Testis (tissue), 3 donors: ENCODE measurements around the gene UBE2O. TPM values are rescaled to one million over a fixed set of nuclear protein-coding genes. Genes with fewer than 3 reads are reported as not detected.

Experiments
- DNase-seq: peaks from one replicate; pipeline ENCODE4 v3.0.0-alpha.2; 2019
- H3K27ac ChIP-seq, 2 donors: fragments of 200-600 bp; sonication (generic); one replicate each; pipeline ENCODE4 v1.5.1; 2019
- H3K27me3 ChIP-seq: fragments of 200-600 bp; sonication (generic); one replicate; pipeline ENCODE4 v1.5.1; 2019
- H3K36me3 ChIP-seq: fragments of 200-600 bp; sonication (generic); one replicate; pipeline ENCODE4 v1.5.1; 2017; ENCODE audit warnings: low read depth; ENCODE audit errors: missing control alignments
- H3K4me1 ChIP-seq: fragments of 200-600 bp; sonication (generic); one replicate; pipeline ENCODE4 v1.5.1; 2019
- H3K4me3 ChIP-seq, 2 donors: fragments of 200-600 bp; sonication (generic); one replicate each; pipeline ENCODE4 v1.5.1; 2017 to 2019
- H3K9me3 ChIP-seq: fragments of 200-600 bp; sonication (generic); one replicate; pipeline ENCODE4 v1.5.1; 2017
- CTCF ChIP-seq, 3 experiments: fragments of 450-650 bp in 2 of 3; fragments of 200-600 bp in 1 of 3; sonication (generic) in 1 of 3; IDR thresholded peaks; one replicate each; pipeline ENCODE4 v1.5.1; 2016 to 2019; ENCODE audit warnings: antibody characterized with exemption in 3 of 3, mild to moderate bottlenecking in 2 of 3, moderate library complexity in 1 of 3
- POLR2A ChIP-seq: fragments of 450-650 bp; IDR thresholded peaks from one replicate; pipeline ENCODE4 v1.6.1; 2017; ENCODE audit warnings: antibody characterized with exemption, mild to moderate bottlenecking, moderate library complexity
- WGBS, 2 donors: methylation state at CpG; one replicate each; pipeline ENCODE4 v1.1.5; 2018; 5-methylcytosine and 5-hydroxymethylcytosine counted together
- intact Hi-C: fragments of 100-400 bp; cut with DNase I; formaldehyde crosslinking; loops from one replicate; pipeline ENCODE4 v1.15.1; 2023; ENCODE audit warnings: low total_unique reads
- polyA plus RNA-seq: library from polyadenylated mRNA; stranded (reverse); fragments of 350-450 nt; fragmentation: Illumina TruSeq; extraction: RNeasy Lipid Tissue Mini Kit (QIAGEN cat#74804); gene quantifications from one replicate; pipeline ENCODE4 v1.2.3, GENCODE V29; 2014; ENCODE audit warnings: low read depth, low replicate concordance; ENCODE audit not compliant: insufficient read depth
- total RNA-seq, 2 donors: library from RNA; depleted of rRNA; stranded (reverse); fragments of >200 nt; gene quantifications; one replicate each; pipeline ENCODE4 v1.2.3, GENCODE V29; 2016

UBE2O gene
- total and polyA plus RNA-seq, 3 donors from 2014 or later = 40.6 to 58.0 (median 56.6) TPM

- no peak for DNase-seq
- H3K4me3 ChIP-seq = no peak overlapping the region
- no peaks in the 10 kb centered on the region for H3K4me1 ChIP-seq
- no peaks in the 10 kb centered on the region for H3K9me3 ChIP-seq
- TF ChIP-seq POLR2A (no peak), CTCF (IDR thresholded peaks at IDR 0.05) (no peak)
- H3K36me3 ChIP-seq = no peaks in the 10 kb centered on the region
- no peaks in the 10 kb centered on the region for H3K27me3 ChIP-seq
- 90 to 92% methylated on average over 11 to 15 of the region's 15 CpGs for WGBS, 2 donors
- intact Hi-C loops = no loop called here
- no peak overlapping the region for H3K27ac ChIP-seq
Measured at GRCh38 chr17:76474894-76475293, 21.9 kb upstream of the UBE2O start.

GRCh38 chr17:76474238-76474637, 21.3 kb upstream of the UBE2O start:
- Histone ChIP-seq H3K4me3 (no peak overlapping the region), H3K27me3 (no peaks in the 10 kb centered on the region), H3K9me3 (no peaks in the 10 kb centered on the region), H3K27ac (no peak overlapping the region), H3K4me1 (no peaks in the 10 kb centered on the region), H3K36me3 (no peaks in the 10 kb centered on the region)
- intact Hi-C loops = no loop called here
- no peak for DNase-seq
- WGBS, 2 donors = 90 to 91% methylated on average over 10 to 12 of the region's 14 CpGs
- TF ChIP-seq POLR2A (no peak), CTCF (IDR thresholded peaks at IDR 0.05) (no peak)

- no peak for DNase-seq
- no peak overlapping the region for H3K27ac ChIP-seq
- TF ChIP-seq CTCF (IDR thresholded peaks at IDR 0.05) = peak in 1 of 3 experiments; percentile 6
- no peak for TF ChIP-seq POLR2A
- intact Hi-C loops = no loop called here
- no peaks in the 10 kb centered on the region for H3K4me1 ChIP-seq
- no peaks in the 10 kb centered on the region for H3K9me3 ChIP-seq
- H3K36me3 ChIP-seq = no peaks in the 10 kb centered on the region
- H3K27me3 ChIP-seq = no peaks in the 10 kb centered on the region
- 88 to 93% methylated on average over 9 to 18 of the region's 18 CpGs for WGBS, 2 donors
- H3K4me3 ChIP-seq = no peak overlapping the region
Measured at GRCh38 chr17:76473541-76473985, 20.6 kb upstream of the UBE2O start.

- Histone ChIP-seq H3K27me3 (no peaks in the 10 kb centered on the region), H3K27ac (no peak overlapping the region), H3K4me1 (no peaks in the 10 kb centered on the region), H3K4me3 (no peak overlapping the region), H3K36me3 (no peaks in the 10 kb centered on the region), H3K9me3 (no peaks in the 10 kb centered on the region)
- DNase-seq = no peak
- intact Hi-C loops = no loop called here
- 98 to 100% methylated on average over 4 to 11 of the region's 11 CpGs for WGBS, 2 donors
- TF ChIP-seq POLR2A (no peak), CTCF (IDR thresholded peaks at IDR 0.05) (no peak)
Measured at GRCh38 chr17:76472726-76473125, 19.8 kb upstream of the UBE2O start.

GRCh38 chr17:76472258-76472645, 19.3 kb upstream of the UBE2O start:
- Histone ChIP-seq H3K27me3 (no peaks in the 10 kb centered on the region), H3K4me3 (no peak overlapping the region), H3K4me1 (no peaks in the 10 kb centered on the region), H3K9me3 (no peaks in the 10 kb centered on the region), H3K27ac (no peak overlapping the region), H3K36me3 (no peaks in the 10 kb centered on the region)
- no peak for DNase-seq
- 94 to 96% methylated on average over 14 to 15 of the region's 15 CpGs for WGBS, 2 donors
- intact Hi-C loops = no loop called here
- no peak for TF ChIP-seq CTCF (IDR thresholded peaks at IDR 0.05)
